ENCODE data around the gene GRIK4. TPM values are rescaled to one million over a fixed set of nuclear protein-coding genes. Genes with fewer than 3 reads are reported as not detected.
A peak's percentile ranks its signal among the peaks of the same experiment; 100 is the strongest.

GRIK4 gene
- total RNA-seq, 1 donor from 2014 or later: 0.36 TPM

DNA sequence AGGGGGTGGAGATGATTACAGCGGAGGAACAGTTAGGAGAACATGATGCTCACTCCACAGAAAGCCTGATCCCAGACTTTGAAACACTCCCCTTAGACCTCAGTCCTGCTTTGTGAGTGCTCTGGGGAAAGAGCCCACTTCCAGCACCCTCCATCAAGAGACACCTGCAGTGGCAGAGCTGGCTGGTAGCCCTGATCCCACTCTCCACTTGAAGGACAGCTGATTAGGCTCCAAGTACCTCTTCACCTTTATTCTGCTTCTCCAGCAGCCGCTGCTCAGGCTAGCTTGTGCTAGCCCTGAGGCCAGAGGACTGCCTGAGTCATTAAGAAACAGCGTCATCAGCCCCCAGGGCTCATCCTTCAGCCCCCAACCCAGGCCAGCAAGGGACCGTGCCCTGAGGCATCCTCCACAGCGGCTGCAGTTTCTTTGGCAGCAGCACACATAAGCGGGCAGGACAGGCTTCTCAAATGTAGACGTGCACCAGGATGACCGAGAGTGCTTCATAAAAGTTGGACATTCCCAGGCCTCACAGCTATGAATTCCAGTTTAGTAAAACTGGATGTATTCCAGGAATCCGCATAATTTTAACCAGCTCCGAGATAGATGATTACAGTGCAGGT, 366.3 kb downstream of the GRIK4 start:
- Mint-ChIP-seq H3K27ac (no peak overlapping the region), H3K4me3 (no peak overlapping the region), H3K27me3 (ENCODE audit: insufficient read depth, low read depth) (peaks cover 15% of the 10 kb centered on the region), H3K9me3 (peaks cover 2% of the 10 kb centered on the region), H3K36me3 (peaks cover 5% of the 10 kb centered on the region), H3K4me1 (peaks cover 29% of the 10 kb centered on the region)
- H3K27ac ChIP-seq: no peak overlapping the region
- no peaks in the 10 kb centered on the region for H3F3A ChIP-seq (ENCODE audit: low read depth)
- H3K9ac ChIP-seq: no peak overlapping the region
- H4K20me1 ChIP-seq (ENCODE audit: low read depth): no peaks in the 10 kb centered on the region
- no peaks in the 10 kb centered on the region for H3K27me3 ChIP-seq
- no peaks in the 10 kb centered on the region for H3K79me2 ChIP-seq (ENCODE audit: low read depth)
- no peak overlapping the region for H3K4me2 ChIP-seq
- no peak for DNase-seq (ENCODE audit: low spot score)
- no peak overlapping the region for H3K4me3 ChIP-seq
- no peak overlapping the region for H2AFZ ChIP-seq (replicated peaks)
- H3K9me3 ChIP-seq (ENCODE audit: low read depth): no peaks in the 10 kb centered on the region
- H3K36me3 ChIP-seq: no peaks in the 10 kb centered on the region
- TF ChIP-seq EZH2 (IDR thresholded peaks at IDR 0.05) (no peak), EZH2phosphoT487 (IDR thresholded peaks at IDR 0.05) (no peak)
- TF ChIP-seq, protein P1, sequence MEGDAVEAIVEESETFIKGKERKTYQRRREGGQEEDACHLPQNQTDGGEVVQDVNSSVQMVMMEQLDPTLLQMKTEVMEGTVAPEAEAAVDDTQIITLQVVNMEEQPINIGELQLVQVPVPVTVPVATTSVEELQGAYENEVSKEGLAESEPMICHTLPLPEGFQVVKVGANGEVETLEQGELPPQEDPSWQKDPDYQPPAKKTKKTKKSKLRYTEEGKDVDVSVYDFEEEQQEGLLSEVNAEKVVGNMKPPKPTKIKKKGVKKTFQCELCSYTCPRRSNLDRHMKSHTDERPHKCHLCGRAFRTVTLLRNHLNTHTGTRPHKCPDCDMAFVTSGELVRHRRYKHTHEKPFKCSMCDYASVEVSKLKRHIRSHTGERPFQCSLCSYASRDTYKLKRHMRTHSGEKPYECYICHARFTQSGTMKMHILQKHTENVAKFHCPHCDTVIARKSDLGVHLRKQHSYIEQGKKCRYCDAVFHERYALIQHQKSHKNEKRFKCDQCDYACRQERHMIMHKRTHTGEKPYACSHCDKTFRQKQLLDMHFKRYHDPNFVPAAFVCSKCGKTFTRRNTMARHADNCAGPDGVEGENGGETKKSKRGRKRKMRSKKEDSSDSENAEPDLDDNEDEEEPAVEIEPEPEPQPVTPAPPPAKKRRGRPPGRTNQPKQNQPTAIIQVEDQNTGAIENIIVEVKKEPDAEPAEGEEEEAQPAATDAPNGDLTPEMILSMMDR (IDR thresholded peaks at IDR 0.05): no peak
- H3K4me1 ChIP-seq: peaks cover 10% of the 10 kb centered on the region

DNA sequence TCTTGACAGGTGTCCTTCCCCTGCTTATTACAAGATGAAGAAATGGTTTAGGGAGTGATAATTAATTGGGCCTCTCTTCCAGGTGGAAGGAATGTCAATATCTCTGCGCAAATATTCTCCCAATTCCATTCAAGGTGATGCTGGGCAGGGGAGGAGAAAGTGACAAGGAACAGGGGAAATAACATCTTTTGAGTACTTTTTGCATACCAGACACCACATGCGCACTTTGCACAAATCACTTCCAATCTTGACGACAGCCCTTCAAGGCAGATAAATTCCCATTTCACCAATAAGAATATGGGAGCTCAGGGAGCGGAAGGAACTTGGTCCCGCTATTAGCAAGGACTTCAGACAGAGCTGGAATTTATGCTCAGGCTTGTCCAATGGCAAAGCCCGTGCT, 367.2 kb downstream of the GRIK4 start:
- Histone ChIP-seq H3K79me2 (ENCODE audit: low read depth) (no peaks in the 10 kb centered on the region), H4K20me1 (ENCODE audit: low read depth) (no peaks in the 10 kb centered on the region), H3K27ac (no peak overlapping the region), H3K4me2 (no peak overlapping the region), H2AFZ (replicated peaks) (no peak overlapping the region), H3K9ac (no peak overlapping the region), H3K4me1 (peaks cover 11% of the 10 kb centered on the region), H3K9me3 (ENCODE audit: low read depth) (no peaks in the 10 kb centered on the region), H3K36me3 (no peaks in the 10 kb centered on the region), H3F3A (ENCODE audit: low read depth) (no peaks in the 10 kb centered on the region), H3K4me3 (no peak overlapping the region), H3K27me3 (no peaks in the 10 kb centered on the region)
- peaks cover 5% of the 10 kb centered on the region for H3K36me3 Mint-ChIP-seq
- peaks cover 18% of the 10 kb centered on the region for H3K27me3 Mint-ChIP-seq (ENCODE audit: insufficient read depth, low read depth)
- peaks cover 2% of the 10 kb centered on the region for H3K9me3 Mint-ChIP-seq
- H3K4me3 Mint-ChIP-seq: no peak overlapping the region
- TF ChIP-seq EZH2phosphoT487 (IDR thresholded peaks at IDR 0.05) (no peak), EZH2 (IDR thresholded peaks at IDR 0.05) (no peak)
- TF ChIP-seq, protein P1 (IDR thresholded peaks at IDR 0.05): no peak
- DNase-seq (ENCODE audit: low spot score): no peak
- H3K27ac Mint-ChIP-seq: no peak overlapping the region
- peaks cover 34% of the 10 kb centered on the region for H3K4me1 Mint-ChIP-seq

DNA sequence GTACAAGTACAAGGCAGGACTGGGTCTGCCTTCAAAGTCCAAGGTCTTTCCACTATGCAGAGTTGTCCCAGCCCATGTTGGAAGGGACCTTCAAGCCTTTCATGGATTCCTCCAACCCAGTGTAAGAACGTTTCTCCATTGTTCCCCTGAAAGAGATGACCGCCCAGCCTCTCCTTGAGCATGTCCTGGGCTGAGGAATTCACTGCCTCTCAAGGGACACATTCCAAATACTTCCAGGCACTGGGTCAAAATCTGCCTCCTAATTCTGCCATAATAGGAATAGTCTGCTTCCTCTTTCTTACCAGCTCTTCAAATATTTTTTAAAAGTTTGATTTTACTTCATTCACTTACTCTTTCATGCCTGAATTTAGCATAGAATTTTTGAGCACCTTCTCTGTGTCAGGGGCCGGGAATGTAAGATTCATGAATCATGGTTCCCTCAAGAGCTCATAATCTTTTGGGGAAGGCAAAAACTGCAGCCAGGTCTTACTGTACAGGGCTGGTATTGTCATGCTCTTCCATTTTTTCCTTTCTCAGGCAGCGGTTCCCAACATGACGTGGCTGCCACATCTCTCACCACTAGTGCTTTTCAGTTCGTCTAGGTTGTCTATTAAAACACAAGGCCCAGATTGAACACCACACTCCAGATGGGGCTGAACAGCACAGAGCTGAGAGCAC, 369.1 kb downstream of the GRIK4 start:
- no peaks in the 10 kb centered on the region for H3F3A ChIP-seq (ENCODE audit: low read depth)
- no peak for TF ChIP-seq EZH2 (IDR thresholded peaks at IDR 0.05)
- peaks cover 11% of the 10 kb centered on the region for H3K4me1 ChIP-seq
- H3K9me3 Mint-ChIP-seq: peaks cover 2% of the 10 kb centered on the region
- no peaks in the 10 kb centered on the region for H4K20me1 ChIP-seq (ENCODE audit: low read depth)
- no peaks in the 10 kb centered on the region for H3K9me3 ChIP-seq (ENCODE audit: low read depth)
- H3K36me3 Mint-ChIP-seq: peaks cover 5% of the 10 kb centered on the region
- H3K79me2 ChIP-seq (ENCODE audit: low read depth): no peaks in the 10 kb centered on the region
- H3K4me2 ChIP-seq: no peak overlapping the region
- H2AFZ ChIP-seq (replicated peaks): no peak overlapping the region
- no peak overlapping the region for H3K27ac ChIP-seq
- H3K4me1 Mint-ChIP-seq: peaks cover 45% of the 10 kb centered on the region
- no peak for DNase-seq (ENCODE audit: low spot score)
- H3K27ac Mint-ChIP-seq: no peak overlapping the region
- no peaks in the 10 kb centered on the region for H3K36me3 ChIP-seq
- H3K9ac ChIP-seq: no peak overlapping the region
- peaks cover 16% of the 10 kb centered on the region for H3K27me3 Mint-ChIP-seq (ENCODE audit: insufficient read depth, low read depth)
- H3K4me3 Mint-ChIP-seq: no peak overlapping the region
- no peaks in the 10 kb centered on the region for H3K27me3 ChIP-seq
- no peak overlapping the region for H3K4me3 ChIP-seq

DNA sequence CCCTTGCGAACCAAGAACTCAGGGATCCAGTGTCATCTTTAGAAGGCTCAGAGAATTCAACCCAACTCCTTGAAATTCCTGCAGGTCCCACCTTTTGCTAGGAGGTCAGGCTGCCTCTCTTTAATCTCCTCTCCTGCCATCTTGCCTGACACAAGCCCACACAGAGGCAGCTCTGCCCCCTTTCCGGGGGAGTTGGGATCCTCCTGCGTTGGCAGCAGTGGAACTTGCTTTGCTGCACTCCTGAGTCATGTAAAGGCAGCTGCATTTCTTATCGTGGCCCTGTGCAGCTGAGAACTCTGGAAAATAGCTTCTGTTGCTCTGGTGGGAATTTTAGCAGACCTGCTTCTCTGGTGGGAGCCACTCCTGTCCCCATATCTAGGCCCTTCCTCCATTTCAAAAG, 370.0 kb downstream of the GRIK4 start:
- DNase-seq (ENCODE audit: low spot score): no peak
- H3K4me3 Mint-ChIP-seq: no peak overlapping the region
- no peaks in the 10 kb centered on the region for H3K9me3 Mint-ChIP-seq
- Histone ChIP-seq H3K79me2 (ENCODE audit: low read depth) (no peaks in the 10 kb centered on the region), H3K4me2 (no peak overlapping the region), H3F3A (ENCODE audit: low read depth) (no peaks in the 10 kb centered on the region), H3K9ac (no peak overlapping the region), H3K36me3 (no peaks in the 10 kb centered on the region), H3K4me1 (peaks cover 11% of the 10 kb centered on the region), H3K27ac (no peak overlapping the region), H3K27me3 (no peaks in the 10 kb centered on the region), H4K20me1 (ENCODE audit: low read depth) (no peaks in the 10 kb centered on the region), H3K4me3 (no peak overlapping the region), H3K9me3 (ENCODE audit: low read depth) (no peaks in the 10 kb centered on the region), H2AFZ (replicated peaks) (no peak overlapping the region)
- TF ChIP-seq, protein P1 (IDR thresholded peaks at IDR 0.05): no peak
- TF ChIP-seq EZH2phosphoT487 (IDR thresholded peaks at IDR 0.05) (no peak), EZH2 (IDR thresholded peaks at IDR 0.05) (no peak)
- peaks cover 45% of the 10 kb centered on the region for H3K4me1 Mint-ChIP-seq
- H3K27ac Mint-ChIP-seq: peak overlapping the region; percentile 73
- peaks cover 16% of the 10 kb centered on the region for H3K27me3 Mint-ChIP-seq (ENCODE audit: insufficient read depth, low read depth)
- H3K36me3 Mint-ChIP-seq: no peaks in the 10 kb centered on the region
